B cell (primary cell): ENCODE data around the gene RAI1. TPM values are rescaled to one million over a fixed set of nuclear protein-coding genes. Genes with fewer than 3 reads are reported as not detected.

ENCODE experiments used
- ATAC-seq: fragments of 200-7000 bp; cut with Tn5 transposase; one replicate; pipeline ENCODE4 v1.10.0; 2021; ENCODE audit warnings: low read depth, mild to moderate bottlenecking, moderate number of reproducible peaks, moderate library complexity
- CTCF ChIA-PET: fragments of 350-600 bp; sonication (Branson Sonifier 250); formaldehyde crosslinking; loops from one replicate; lab custom pipeline; 2021; ENCODE audit warnings: antibody characterized with exemption, inconsistent platforms; lab: Charles Lee
- POLR2A ChIA-PET: fragments of 350-600 bp; sonication (Branson Sonifier 250); formaldehyde crosslinking; loops from one replicate; lab custom pipeline; 2021; ENCODE audit warnings: antibody characterized with exemption; lab: Charles Lee
- DNase-seq: peaks from one replicate; pipeline ENCODE4 v3.0.0; 2013
- H2AFZ ChIP-seq: 2 replicates; pipeline ENCODE4 v1.6.1; 2012; ENCODE audit warnings: mild to moderate bottlenecking, low read depth, low read length; ENCODE audit not compliant: insufficient read depth, poor library complexity, severe bottlenecking
- H3K27ac ChIP-seq, 2 donors: 1 replicate in 1 of 2; 2 replicates in 1 of 2; pipeline ENCODE4 v1.5.1; 2012 to 2013; ENCODE audit warnings: low read length in 2 of 2, mild to moderate bottlenecking in 2 of 2, moderate library complexity in 1 of 2
- H3K27me3 ChIP-seq, 4 experiments: fragments of 200-600 bp in 1 of 4; sonication (generic) in 1 of 4; replicated peaks in 1 of 4; 1 replicate in 2 of 4; 2 replicates in 2 of 4; pipeline versions ENCODE4 v1.6.1 to v1.7.0; 2013 to 2016; ENCODE audit warnings: low read length in 3 of 4, mild to moderate bottlenecking in 2 of 4, mixed read lengths in 1 of 4, moderate library complexity in 1 of 4; ENCODE audit not compliant: insufficient read depth in 4 of 4, control insufficient read depth in 3 of 4; ENCODE audit errors: control extremely low read depth in 1 of 4
- H3K36me3 ChIP-seq, 2 experiments: replicated peaks in 1 of 2; 1 replicate in 1 of 2; 2 replicates in 1 of 2; pipeline versions ENCODE4 v1.6.1 to v1.7.1; 2013; ENCODE audit warnings: low read length in 1 of 2; ENCODE audit not compliant: insufficient read depth in 2 of 2, control insufficient read depth in 1 of 2; ENCODE audit errors: control extremely low read depth in 1 of 2, extremely low read depth in 1 of 2
- H3K4me1 ChIP-seq, 2 donors: fragments of 200-600 bp in 1 of 2; sonication (generic) in 1 of 2; 1 replicate in 1 of 2; 2 replicates in 1 of 2; pipeline versions ENCODE4 v1.5.1 to v1.6.1; 2013 to 2017; ENCODE audit warnings: low read length in 2 of 2; ENCODE audit not compliant: control insufficient read depth in 2 of 2, insufficient read depth in 2 of 2
- H3K4me2 ChIP-seq: replicated peaks from 2 replicates; pipeline ENCODE3; 2012; ENCODE audit warnings: mild to moderate bottlenecking, low read depth, low read length; ENCODE audit not compliant: poor library complexity, severe bottlenecking
- H3K4me3 ChIP-seq, 5 experiments: fragments of 200-600 bp in 1 of 5; sonication (generic) in 1 of 5; 1 replicate in 3 of 5; 2 replicates in 2 of 5; pipeline versions ENCODE4 v1.5.1 to v1.7.0; 2011 to 2016; ENCODE audit warnings: low read length in 4 of 5, mild to moderate bottlenecking in 4 of 5, low read depth in 2 of 5, control low read depth in 1 of 5, moderate library complexity in 1 of 5; ENCODE audit not compliant: insufficient read depth in 1 of 5; ENCODE audit errors: control extremely low read depth in 1 of 5, extremely low read depth in 1 of 5
- H3K79me2 ChIP-seq: fragments of 200-600 bp; sonication (generic); one replicate; pipeline ENCODE4 v1.6.0; 2016; ENCODE audit warnings: low read length; ENCODE audit not compliant: control insufficient read depth, insufficient read depth
- H3K9ac ChIP-seq: fragments of 200-600 bp; sonication (generic); 2 replicates; pipeline ENCODE4 v1.6.1; 2017; ENCODE audit warnings: mild to moderate bottlenecking, low read length, moderate library complexity
- H3K9me3 ChIP-seq, 3 donors: one replicate each; pipeline versions ENCODE4 v1.6.1 to v1.7.1; 2013; ENCODE audit warnings: low read length in 2 of 3; ENCODE audit not compliant: control insufficient read depth in 2 of 3, insufficient read depth in 1 of 3; ENCODE audit errors: control extremely low read depth in 1 of 3
- H4K20me1 ChIP-seq: 2 replicates; pipeline ENCODE4 v1.6.0; 2012; ENCODE audit warnings: mild to moderate bottlenecking, low read length; ENCODE audit not compliant: insufficient read depth, control insufficient read depth, poor library complexity, severe bottlenecking
- H3K27ac Mint-ChIP-seq: one replicate; pipeline ENCODE4 v1.8.0; 2021; ENCODE audit warnings: mixed read lengths
- H3K27me3 Mint-ChIP-seq: one replicate; pipeline ENCODE4 v1.8.0; 2021; ENCODE audit warnings: mixed read lengths
- H3K4me1 Mint-ChIP-seq: one replicate; pipeline ENCODE4 v1.8.0; 2021; ENCODE audit warnings: mixed read lengths
- H3K4me3 Mint-ChIP-seq: one replicate; pipeline ENCODE4 v1.8.0; 2021; ENCODE audit warnings: mixed read lengths
- H3K9me3 Mint-ChIP-seq: one replicate; pipeline ENCODE4 v1.8.0; 2022; ENCODE audit warnings: mixed read lengths; ENCODE audit not compliant: insufficient read depth
- CTCF ChIP-seq: fragments of 200-600 bp; IDR thresholded peaks from one replicate; pipeline ENCODE4 v1.8.0; 2022; ENCODE audit warnings: antibody characterized with exemption, mild to moderate bottlenecking
- EZH2 ChIP-seq: IDR thresholded peaks from 2 replicates; pipeline ENCODE4 v1.6.1; 2012; ENCODE audit warnings: borderline replicate concordance, low read depth, mild to moderate bottlenecking, moderate library complexity, low read length; ENCODE audit not compliant: insufficient read depth, poor library complexity, severe bottlenecking
- WGBS: methylation state at CpG from one replicate; pipeline ENCODE4 v1.1.5; 2013; ENCODE audit warnings: missing lambda C conversion rate; ENCODE audit not compliant: insufficient coverage; 5-methylcytosine and 5-hydroxymethylcytosine counted together
- intact Hi-C: fragments of 100-400 bp; cut with micrococcal nuclease; formaldehyde crosslinking; loops from one replicate; pipeline ENCODE4 v1.10.0; 2022
- polyA plus RNA-seq: library from polyadenylated mRNA; depleted of rRNA; stranded (reverse); fragments of >200 nt; gene quantifications from 2 replicates; pipeline ENCODE4 v1.2.3, GENCODE V29; 2012
- total RNA-seq, 2 donors: library from RNA; stranded (reverse); fragments of 120-200 nt in 1 of 2; gene quantifications; 1 replicate in 1 of 2; 2 replicates in 1 of 2; pipeline versions ENCODE4 v1.2.3 to v1.2.4, GENCODE V29; 2013 to 2022

Gene RAI1
- total and polyA plus RNA-seq, 2 donors (not counting 1 experiment from before 2014, with no cell fraction given) = 4.7 to 34.0 TPM

GRCh38 chr17:17667947-17668346 lies 13.3 kb upstream of the RAI1 start:
- no peaks in the 10 kb centered on the region for H3K27me3 Mint-ChIP-seq

GRCh38 chr17:17668358-17668757 lies 12.9 kb upstream of the RAI1 start:
- Histone ChIP-seq H3K79me2 (no peaks in the 10 kb centered on the region), H3K4me2 (no peak overlapping the region), H3K9ac (no peak overlapping the region), H3K27me3 (no peaks in the 10 kb centered on the region), H2AFZ (no peak overlapping the region), H3K27ac (no peak overlapping the region), H3K36me3 (no peaks in the 10 kb centered on the region), H3K9me3 (no peaks in the 10 kb centered on the region), H4K20me1 (no peaks in the 10 kb centered on the region), H3K4me1 (peaks cover 13 to 19% of the 10 kb centered on the region in 2 donors), H3K4me3 (no peak overlapping the region)
- ATAC-seq = no peak
- Mint-ChIP-seq H3K4me3 (no peak overlapping the region), H3K9me3 (no peaks in the 10 kb centered on the region), H3K4me1 (peaks cover 26% of the 10 kb centered on the region), H3K27ac (no peak overlapping the region), H3K27me3 (no peaks in the 10 kb centered on the region)
- TF ChIP-seq EZH2 (no peak), CTCF (no peak)
- CTCF ChIA-PET = no interaction called here
- DNase-seq = no peak
- 100% methylated on average over 2 of the region's 3 CpGs for WGBS
- POLR2A ChIA-PET = no interaction called here
- intact Hi-C loops = no loop called here

More at GRCh38 chr17:17667947-17668346, 13.3 kb upstream of the RAI1 start:
- Histone ChIP-seq H2AFZ (no peak overlapping the region), H3K27ac (no peak overlapping the region), H3K36me3 (no peaks in the 10 kb centered on the region), H3K4me3 (no peak overlapping the region), H3K9me3 (no peaks in the 10 kb centered on the region), H3K9ac (no peak overlapping the region), H4K20me1 (no peaks in the 10 kb centered on the region), H3K79me2 (no peaks in the 10 kb centered on the region), H3K4me2 (no peak overlapping the region), H3K4me1 (peaks cover 17 to 22% of the 10 kb centered on the region in 2 donors), H3K27me3 (no peaks in the 10 kb centered on the region)
- WGBS = 78% methylated on average over 4 of the region's 4 CpGs
- H3K4me3 Mint-ChIP-seq = no peak overlapping the region
- ChIA-PET CTCF (no interaction called here), POLR2A (no interaction called here)
- ATAC-seq (no peak), DNase-seq (no peak)
- TF ChIP-seq EZH2 = no peak
- TF ChIP-seq CTCF = no peak
- H3K27ac Mint-ChIP-seq = no peak overlapping the region
- no peaks in the 10 kb centered on the region for H3K9me3 Mint-ChIP-seq
- intact Hi-C loops = no loop called here
- H3K4me1 Mint-ChIP-seq = peaks cover 26% of the 10 kb centered on the region
